ENCODE data around the gene NCOA5. TPM values are rescaled to one million over a fixed set of nuclear protein-coding genes. Genes with fewer than 3 reads are reported as not detected.
"Not testable (repeated sequence)": the region's sequence is repeated elsewhere in the genome, so short reads cannot be mapped to it uniquely, and the experiment has no call there.

NCOA5 gene
- total RNA-seq, 1 donor from 2014 or later = 27.6 TPM

- Mint-ChIP-seq H3K27ac (no peak overlapping the region), H3K36me3 (ENCODE audit: low read depth) (no peaks in the 10 kb centered on the region), H3K27me3 (peaks cover 51% of the 10 kb centered on the region), H3K4me3 (no peak overlapping the region), H3K4me1 (peaks cover 10% of the 10 kb centered on the region), H3K9me3 (no peaks in the 10 kb centered on the region)
- no peak for DNase-seq
- intact Hi-C loops (cut with micrococcal nuclease) = no loop called here
These were observed 22.8 kb upstream of the NCOA5 start for GRCh38 chr20:46112430-46113112.

- Mint-ChIP-seq H3K27me3 (peaks cover 57% of the 10 kb centered on the region), H3K9me3 (no peaks in the 10 kb centered on the region), H3K36me3 (ENCODE audit: low read depth) (no peaks in the 10 kb centered on the region), H3K4me1 (peaks cover 8% of the 10 kb centered on the region), H3K4me3 (no peak overlapping the region), H3K27ac (no peak overlapping the region)
- intact Hi-C loops (cut with micrococcal nuclease) = no loop called here
- no peak for DNase-seq
These were observed 22.1 kb upstream of the NCOA5 start for GRCh38 chr20:46111836-46112212.

- Mint-ChIP-seq H3K4me3 (no peak overlapping the region), H3K36me3 (ENCODE audit: low read depth) (no peaks in the 10 kb centered on the region), H3K27ac (no peak overlapping the region), H3K4me1 (peaks cover 8% of the 10 kb centered on the region), H3K9me3 (no peaks in the 10 kb centered on the region), H3K27me3 (peaks cover 63% of the 10 kb centered on the region)
- no peak for DNase-seq
- intact Hi-C loops (cut with micrococcal nuclease) = no loop called here
These were observed 21.5 kb upstream of the NCOA5 start for GRCh38 chr20:46111028-46111835.

- intact Hi-C loops (cut with micrococcal nuclease) = no loop called here
- Mint-ChIP-seq H3K4me3 (no peak overlapping the region), H3K27me3 (peaks cover 62% of the 10 kb centered on the region)
These were observed 19.2 kb upstream of the NCOA5 start for GRCh38 chr20:46108976-46109375.

GRCh38 chr20:46108435-46108841 lies 18.7 kb upstream of the NCOA5 start:
- Mint-ChIP-seq H3K4me3 (no peak overlapping the region), H3K4me1 (peaks cover 8% of the 10 kb centered on the region), H3K27me3 (peaks cover 58% of the 10 kb centered on the region), H3K36me3 (ENCODE audit: low read depth) (no peaks in the 10 kb centered on the region), H3K27ac (no peak overlapping the region), H3K9me3 (no peaks in the 10 kb centered on the region)
- DNase-seq = no peak
- intact Hi-C loops (cut with micrococcal nuclease) = no loop called here

More at GRCh38 chr20:46108976-46109375, 19.2 kb upstream of the NCOA5 start:
- Mint-ChIP-seq H3K27ac (no peak overlapping the region), H3K36me3 (ENCODE audit: low read depth) (no peaks in the 10 kb centered on the region), H3K4me1 (peaks cover 8% of the 10 kb centered on the region), H3K9me3 (no peaks in the 10 kb centered on the region)
- no peak for DNase-seq

- Mint-ChIP-seq H3K4me1 (peaks cover 8% of the 10 kb centered on the region), H3K27ac (no peak overlapping the region), H3K36me3 (ENCODE audit: low read depth) (no peaks in the 10 kb centered on the region), H3K9me3 (no peaks in the 10 kb centered on the region), H3K27me3 (peaks cover 61% of the 10 kb centered on the region), H3K4me3 (no peak overlapping the region)
- DNase-seq = no peak
- intact Hi-C loops (cut with micrococcal nuclease) = no loop called here
These were observed 17.3 kb upstream of the NCOA5 start for GRCh38 chr20:46107061-46107460.

GRCh38 chr20:46104262-46104661 lies 14.5 kb upstream of the NCOA5 start:
- Mint-ChIP-seq H3K27me3 (peaks cover 62% of the 10 kb centered on the region), H3K4me1 (peaks cover 3% of the 10 kb centered on the region), H3K9me3 (no peaks in the 10 kb centered on the region), H3K27ac (no peak overlapping the region), H3K4me3 (no peak overlapping the region), H3K36me3 (ENCODE audit: low read depth) (no peaks in the 10 kb centered on the region)
- intact Hi-C loops (cut with micrococcal nuclease) = no loop called here
- no peak for DNase-seq

GRCh38 chr20:46102940-46103339 lies 13.2 kb upstream of the NCOA5 start:
- Mint-ChIP-seq H3K27ac (no peak overlapping the region), H3K36me3 (ENCODE audit: low read depth) (no peaks in the 10 kb centered on the region), H3K4me1 (no peaks in the 10 kb centered on the region), H3K4me3 (no peak overlapping the region), H3K9me3 (no peaks in the 10 kb centered on the region), H3K27me3 (peaks cover 63% of the 10 kb centered on the region)
- no peak for DNase-seq
- intact Hi-C loops (cut with micrococcal nuclease) = no loop called here

GRCh38 chr20:46101957-46102356 lies 12.2 kb upstream of the NCOA5 start:
- intact Hi-C loops (cut with micrococcal nuclease) = no loop called here

GRCh38 chr20:46100988-46101387 lies 11.2 kb upstream of the NCOA5 start:
- no peaks in the 10 kb centered on the region for H3K4me1 Mint-ChIP-seq
- H3K9me3 Mint-ChIP-seq = no peaks in the 10 kb centered on the region
- intact Hi-C loops (cut with micrococcal nuclease) = no loop called here
- H3K4me3 Mint-ChIP-seq = no peak overlapping the region
- peaks cover 57% of the 10 kb centered on the region for H3K27me3 Mint-ChIP-seq
- no peak for DNase-seq
- H3K36me3 Mint-ChIP-seq (ENCODE audit: low read depth) = no peaks in the 10 kb centered on the region
- H3K27ac Mint-ChIP-seq = no peak overlapping the region

More at GRCh38 chr20:46101957-46102356, 12.2 kb upstream of the NCOA5 start:
- Mint-ChIP-seq H3K4me3 (no peak overlapping the region), H3K4me1 (no peaks in the 10 kb centered on the region), H3K27ac (no peak overlapping the region), H3K9me3 (no peaks in the 10 kb centered on the region), H3K27me3 (peaks cover 60% of the 10 kb centered on the region), H3K36me3 (ENCODE audit: low read depth) (no peaks in the 10 kb centered on the region)
- DNase-seq = no peak

- H3K36me3 Mint-ChIP-seq (ENCODE audit: low read depth); H3K4me1 Mint-ChIP-seq; H3K27ac Mint-ChIP-seq; H3K9me3 Mint-ChIP-seq; intact Hi-C loops (cut with micrococcal nuclease); DNase-seq; H3K4me3 Mint-ChIP-seq: not testable (repeated sequence)
- peaks cover 54% of the 10 kb centered on the region for H3K27me3 Mint-ChIP-seq
These were observed 10.7 kb upstream of the NCOA5 start for GRCh38 chr20:46100444-46100843.

GRCh38 chr20:46099491-46100287 lies 9.9 kb upstream of the NCOA5 start:
- no peak overlapping the region for H3K27ac Mint-ChIP-seq
- no peaks in the 10 kb centered on the region for H3K9me3 Mint-ChIP-seq
- H3K27me3 Mint-ChIP-seq = peaks cover 48% of the 10 kb centered on the region
- H3K36me3 Mint-ChIP-seq (ENCODE audit: low read depth) = no peaks in the 10 kb centered on the region
- intact Hi-C loops (cut with micrococcal nuclease) = no loop called here
- no peaks in the 10 kb centered on the region for H3K4me1 Mint-ChIP-seq
- DNase-seq = no peak
- no peak overlapping the region for H3K4me3 Mint-ChIP-seq

- H3K9me3 Mint-ChIP-seq = no peaks in the 10 kb centered on the region
- H3K36me3 Mint-ChIP-seq (ENCODE audit: low read depth) = no peaks in the 10 kb centered on the region
- no peak overlapping the region for H3K27ac Mint-ChIP-seq
- intact Hi-C loops (cut with micrococcal nuclease) = no loop called here
- no peak for DNase-seq
- H3K27me3 Mint-ChIP-seq = peaks cover 15% of the 10 kb centered on the region
- H3K4me3 Mint-ChIP-seq = no peak overlapping the region
- peaks cover 6% of the 10 kb centered on the region for H3K4me1 Mint-ChIP-seq
These were observed 3.8 kb upstream of the NCOA5 start for GRCh38 chr20:46093531-46093930.
